Measurements from ENCODE around the gene CORO7. TPM values are rescaled to one million over a fixed set of nuclear protein-coding genes. Genes with fewer than 3 reads are reported as not detected.

CORO7 gene
- total and polyA plus RNA-seq, 11 donors: 7.2 to 39.7 (median 10.1) TPM

- no peaks in the 10 kb centered on the region for H3K9me3 ChIP-seq
- DNase-seq (no peak), ATAC-seq (no peak)
- TF ChIP-seq CTCF (IDR thresholded peaks at IDR 0.05) (no peak), POLR2A (IDR thresholded peaks at IDR 0.05) (no peak)
- H3K4me1 ChIP-seq: peaks cover 0 to 8% (median 5%) of the 10 kb centered on the region in 12 donors
- WGBS, 4 donors: 88 to 92% (median 91%) methylated on average over 23 to 37 of the region's 37 CpGs
- H3K4me3 ChIP-seq: no peak overlapping the region
- intact Hi-C loops (cut with DNase I): no loop called here
- no peak overlapping the region for H3K27ac ChIP-seq
- H3K27me3 ChIP-seq: no peaks in the 10 kb centered on the region
- H3K36me3 ChIP-seq: peaks cover 0 to 49% (median 27%) of the 10 kb centered on the region in 9 donors
These were observed 52.0 kb downstream of the CORO7 start for GRCh38 chr16:4364196-4365013.

GRCh38 chr16:4362476-4363135, 53.8 kb downstream of the CORO7 start:
- H3K36me3 ChIP-seq: peaks cover 0 to 67% (median 40%) of the 10 kb centered on the region in 9 donors
- H3K27me3 ChIP-seq: no peaks in the 10 kb centered on the region
- H3K4me3 ChIP-seq: no peak overlapping the region
- H3K9me3 ChIP-seq: no peaks in the 10 kb centered on the region
- TF ChIP-seq CTCF (IDR thresholded peaks at IDR 0.05) (no peak), POLR2A (IDR thresholded peaks at IDR 0.05) (no peak)
- intact Hi-C loops (cut with DNase I): no loop called here
- H3K27ac ChIP-seq: no peak overlapping the region
- DNase-seq (no peak), ATAC-seq (no peak)
- 89 to 93% (median 92%) methylated on average over 16 to 19 of the region's 19 CpGs for WGBS, 4 donors
- H3K4me1 ChIP-seq: peaks cover 0 to 3% (median 0%) of the 10 kb centered on the region in 12 donors

- ATAC-seq (no peak), DNase-seq (no peak)
- H3K36me3 ChIP-seq: peaks cover 0 to 73% (median 41%) of the 10 kb centered on the region in 9 donors
- no peak overlapping the region for H3K27ac ChIP-seq
- intact Hi-C loops (cut with DNase I): loop anchor here in 1 of 10 donors (2.0 kb wide), 1 partner anchor 39 kb away; no protein-coding TSS in a partner anchor
- H3K4me1 ChIP-seq: peaks cover 0 to 3% (median 0%) of the 10 kb centered on the region in 12 donors
- TF ChIP-seq POLR2A (IDR thresholded peaks at IDR 0.05) (no peak), CTCF (IDR thresholded peaks at IDR 0.05) (no peak)
- H3K4me3 ChIP-seq: no peak overlapping the region
- no peaks in the 10 kb centered on the region for H3K27me3 ChIP-seq
- no peaks in the 10 kb centered on the region for H3K9me3 ChIP-seq
- WGBS, 4 donors: 60 to 96% (median 92%) methylated on average over 1 to 12 of the region's 12 CpGs
These were observed 54.5 kb downstream of the CORO7 start for GRCh38 chr16:4361944-4362311.
